ENCODE measurements around the gene GRIN2A.

The GRIN2A gene

DNA sequence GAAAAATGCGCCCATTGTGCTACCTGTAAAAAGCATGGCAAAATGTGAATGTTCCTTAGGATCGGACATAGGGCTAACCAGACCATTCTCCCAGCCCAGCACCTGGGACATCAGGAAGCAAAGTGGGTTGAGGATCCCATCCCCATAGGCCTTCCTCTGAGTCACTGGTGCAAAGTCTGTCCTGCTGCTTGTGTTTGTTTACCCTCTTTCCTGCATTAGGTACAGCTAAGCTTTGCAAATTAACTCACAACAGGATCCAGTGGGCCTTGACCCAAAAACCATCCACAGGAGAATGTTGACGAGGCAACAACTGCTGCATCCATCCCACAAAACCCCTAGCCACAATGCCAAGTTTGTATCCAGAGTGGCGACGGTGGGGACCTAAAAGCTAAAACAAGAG is 106.2 kb downstream of the GRIN2A start:
- TF ChIP-seq ARNTL (CRISPR knock-in tag; IDR thresholded peaks at IDR 0.05; ENCODE audit: borderline replicate concordance, low read depth) (no peak), ISL1 (CRISPR knock-in tag; IDR thresholded peaks at IDR 0.05) (no peak), OSR1 (CRISPR knock-in tag; IDR thresholded peaks at IDR 0.05) (no peak), ZNF565 (CRISPR knock-in tag; conservative IDR thresholded peaks at IDR 0.05; ENCODE audit: low read depth) (no peak), GLIS3 (CRISPR knock-in tag; IDR thresholded peaks at IDR 0.05) (no peak), SNAI2 (CRISPR knock-in tag; IDR thresholded peaks at IDR 0.05) (no peak), BACH2 (CRISPR knock-in tag; IDR thresholded peaks at IDR 0.05; ENCODE audit: borderline replicate concordance) (no peak), CSDC2 (CRISPR knock-in tag; IDR thresholded peaks at IDR 0.05) (no peak), TOX (CRISPR knock-in tag; IDR thresholded peaks at IDR 0.05; ENCODE audit: borderline replicate concordance) (no peak), ZFP3 (CRISPR knock-in tag; IDR thresholded peaks at IDR 0.05) (no peak), ZNF70 (CRISPR knock-in tag; IDR thresholded peaks at IDR 0.05) (no peak)
- TF ChIP-seq, protein P1, sequence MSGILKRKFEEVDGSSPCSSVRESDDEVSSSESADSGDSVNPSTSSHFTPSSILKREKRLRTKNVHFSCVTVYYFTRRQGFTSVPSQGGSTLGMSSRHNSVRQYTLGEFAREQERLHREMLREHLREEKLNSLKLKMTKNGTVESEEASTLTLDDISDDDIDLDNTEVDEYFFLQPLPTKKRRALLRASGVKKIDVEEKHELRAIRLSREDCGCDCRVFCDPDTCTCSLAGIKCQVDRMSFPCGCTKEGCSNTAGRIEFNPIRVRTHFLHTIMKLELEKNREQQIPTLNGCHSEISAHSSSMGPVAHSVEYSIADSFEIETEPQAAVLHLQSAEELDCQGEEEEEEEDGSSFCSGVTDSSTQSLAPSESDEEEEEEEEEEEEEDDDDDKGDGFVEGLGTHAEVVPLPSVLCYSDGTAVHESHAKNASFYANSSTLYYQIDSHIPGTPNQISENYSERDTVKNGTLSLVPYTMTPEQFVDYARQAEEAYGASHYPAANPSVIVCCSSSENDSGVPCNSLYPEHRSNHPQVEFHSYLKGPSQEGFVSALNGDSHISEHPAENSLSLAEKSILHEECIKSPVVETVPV (CRISPR knock-in tag; IDR thresholded peaks at IDR 0.05) = no peak
- TF ChIP-seq, protein P2, sequence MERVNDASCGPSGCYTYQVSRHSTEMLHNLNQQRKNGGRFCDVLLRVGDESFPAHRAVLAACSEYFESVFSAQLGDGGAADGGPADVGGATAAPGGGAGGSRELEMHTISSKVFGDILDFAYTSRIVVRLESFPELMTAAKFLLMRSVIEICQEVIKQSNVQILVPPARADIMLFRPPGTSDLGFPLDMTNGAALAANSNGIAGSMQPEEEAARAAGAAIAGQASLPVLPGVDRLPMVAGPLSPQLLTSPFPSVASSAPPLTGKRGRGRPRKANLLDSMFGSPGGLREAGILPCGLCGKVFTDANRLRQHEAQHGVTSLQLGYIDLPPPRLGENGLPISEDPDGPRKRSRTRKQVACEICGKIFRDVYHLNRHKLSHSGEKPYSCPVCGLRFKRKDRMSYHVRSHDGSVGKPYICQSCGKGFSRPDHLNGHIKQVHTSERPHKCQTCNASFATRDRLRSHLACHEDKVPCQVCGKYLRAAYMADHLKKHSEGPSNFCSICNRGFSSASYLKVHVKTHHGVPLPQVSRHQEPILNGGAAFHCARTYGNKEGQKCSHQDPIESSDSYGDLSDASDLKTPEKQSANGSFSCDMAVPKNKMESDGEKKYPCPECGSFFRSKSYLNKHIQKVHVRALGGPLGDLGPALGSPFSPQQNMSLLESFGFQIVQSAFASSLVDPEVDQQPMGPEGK (CRISPR knock-in tag; IDR thresholded peaks at IDR 0.05; ENCODE audit: borderline replicate concordance) = no peak
- TF ChIP-seq, protein P3, sequence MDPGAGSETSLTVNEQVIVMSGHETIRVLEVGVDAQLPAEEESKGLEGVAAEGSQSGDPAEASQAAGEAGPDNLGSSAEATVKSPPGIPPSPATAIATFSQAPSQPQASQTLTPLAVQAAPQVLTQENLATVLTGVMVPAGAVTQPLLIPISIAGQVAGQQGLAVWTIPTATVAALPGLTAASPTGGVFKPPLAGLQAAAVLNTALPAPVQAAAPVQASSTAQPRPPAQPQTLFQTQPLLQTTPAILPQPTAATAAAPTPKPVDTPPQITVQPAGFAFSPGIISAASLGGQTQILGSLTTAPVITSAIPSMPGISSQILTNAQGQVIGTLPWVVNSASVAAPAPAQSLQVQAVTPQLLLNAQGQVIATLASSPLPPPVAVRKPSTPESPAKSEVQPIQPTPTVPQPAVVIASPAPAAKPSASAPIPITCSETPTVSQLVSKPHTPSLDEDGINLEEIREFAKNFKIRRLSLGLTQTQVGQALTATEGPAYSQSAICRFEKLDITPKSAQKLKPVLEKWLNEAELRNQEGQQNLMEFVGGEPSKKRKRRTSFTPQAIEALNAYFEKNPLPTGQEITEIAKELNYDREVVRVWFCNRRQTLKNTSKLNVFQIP (CRISPR knock-in tag; IDR thresholded peaks at IDR 0.05; ENCODE audit: borderline replicate concordance, low read depth) = no peak
- TF ChIP-seq, protein P4, sequence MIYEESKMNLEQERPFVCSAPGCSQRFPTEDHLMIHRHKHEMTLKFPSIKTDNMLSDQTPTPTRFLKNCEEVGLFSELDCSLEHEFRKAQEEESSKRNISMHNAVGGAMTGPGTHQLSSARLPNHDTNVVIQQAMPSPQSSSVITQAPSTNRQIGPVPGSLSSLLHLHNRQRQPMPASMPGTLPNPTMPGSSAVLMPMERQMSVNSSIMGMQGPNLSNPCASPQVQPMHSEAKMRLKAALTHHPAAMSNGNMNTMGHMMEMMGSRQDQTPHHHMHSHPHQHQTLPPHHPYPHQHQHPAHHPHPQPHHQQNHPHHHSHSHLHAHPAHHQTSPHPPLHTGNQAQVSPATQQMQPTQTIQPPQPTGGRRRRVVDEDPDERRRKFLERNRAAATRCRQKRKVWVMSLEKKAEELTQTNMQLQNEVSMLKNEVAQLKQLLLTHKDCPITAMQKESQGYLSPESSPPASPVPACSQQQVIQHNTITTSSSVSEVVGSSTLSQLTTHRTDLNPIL (CRISPR knock-in tag; IDR thresholded peaks at IDR 0.05; ENCODE audit: low read depth) = no peak
- TF ChIP-seq, protein P5, sequence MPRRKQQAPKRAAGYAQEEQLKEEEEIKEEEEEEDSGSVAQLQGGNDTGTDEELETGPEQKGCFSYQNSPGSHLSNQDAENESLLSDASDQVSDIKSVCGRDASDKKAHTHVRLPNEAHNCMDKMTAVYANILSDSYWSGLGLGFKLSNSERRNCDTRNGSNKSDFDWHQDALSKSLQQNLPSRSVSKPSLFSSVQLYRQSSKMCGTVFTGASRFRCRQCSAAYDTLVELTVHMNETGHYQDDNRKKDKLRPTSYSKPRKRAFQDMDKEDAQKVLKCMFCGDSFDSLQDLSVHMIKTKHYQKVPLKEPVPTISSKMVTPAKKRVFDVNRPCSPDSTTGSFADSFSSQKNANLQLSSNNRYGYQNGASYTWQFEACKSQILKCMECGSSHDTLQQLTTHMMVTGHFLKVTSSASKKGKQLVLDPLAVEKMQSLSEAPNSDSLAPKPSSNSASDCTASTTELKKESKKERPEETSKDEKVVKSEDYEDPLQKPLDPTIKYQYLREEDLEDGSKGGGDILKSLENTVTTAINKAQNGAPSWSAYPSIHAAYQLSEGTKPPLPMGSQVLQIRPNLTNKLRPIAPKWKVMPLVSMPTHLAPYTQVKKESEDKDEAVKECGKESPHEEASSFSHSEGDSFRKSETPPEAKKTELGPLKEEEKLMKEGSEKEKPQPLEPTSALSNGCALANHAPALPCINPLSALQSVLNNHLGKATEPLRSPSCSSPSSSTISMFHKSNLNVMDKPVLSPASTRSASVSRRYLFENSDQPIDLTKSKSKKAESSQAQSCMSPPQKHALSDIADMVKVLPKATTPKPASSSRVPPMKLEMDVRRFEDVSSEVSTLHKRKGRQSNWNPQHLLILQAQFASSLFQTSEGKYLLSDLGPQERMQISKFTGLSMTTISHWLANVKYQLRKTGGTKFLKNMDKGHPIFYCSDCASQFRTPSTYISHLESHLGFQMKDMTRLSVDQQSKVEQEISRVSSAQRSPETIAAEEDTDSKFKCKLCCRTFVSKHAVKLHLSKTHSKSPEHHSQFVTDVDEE (CRISPR knock-in tag; IDR thresholded peaks at IDR 0.05) = no peak
- ATAC-seq = no peak

DNA sequence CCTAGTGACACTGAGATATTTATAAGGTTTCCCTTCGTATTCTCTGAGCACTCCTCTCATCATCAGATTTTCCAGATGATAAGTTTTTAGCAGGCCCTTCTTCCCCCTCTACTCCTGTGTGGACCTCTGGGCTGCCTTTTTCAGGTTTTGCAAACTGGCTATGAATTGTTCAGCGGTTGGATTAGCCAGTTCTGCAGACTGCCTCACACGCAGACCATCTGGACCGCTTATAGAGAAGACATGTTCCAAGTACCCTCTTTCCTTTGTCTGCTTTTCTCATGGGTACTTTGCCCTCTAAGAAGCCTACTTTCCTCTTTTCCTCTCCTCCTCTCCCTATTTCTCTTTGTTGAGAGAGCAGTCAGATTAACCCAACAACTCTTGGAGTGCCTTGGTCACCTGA is 111.6 kb downstream of the GRIN2A start:
- ATAC-seq = no peak
- TF ChIP-seq ZFP30 (CRISPR knock-in tag; IDR thresholded peaks at IDR 0.05) = no peak
- TF ChIP-seq, protein P3 (CRISPR knock-in tag; IDR thresholded peaks at IDR 0.05; ENCODE audit: borderline replicate concordance, low read depth) = no peak
- TF ChIP-seq, protein P2 (CRISPR knock-in tag; IDR thresholded peaks at IDR 0.05; ENCODE audit: borderline replicate concordance) = no peak
- TF ChIP-seq RARB (CRISPR knock-in tag; IDR thresholded peaks at IDR 0.05) = no peak
- TF ChIP-seq ZC3H10 (CRISPR knock-in tag; IDR thresholded peaks at IDR 0.05) = no peak

Data from SK-N-SH treated with all-trans-retinoic acid at 6 μM for 48 hours (cell line).